Measurements from ENCODE around the gene DMWD.

DNA sequence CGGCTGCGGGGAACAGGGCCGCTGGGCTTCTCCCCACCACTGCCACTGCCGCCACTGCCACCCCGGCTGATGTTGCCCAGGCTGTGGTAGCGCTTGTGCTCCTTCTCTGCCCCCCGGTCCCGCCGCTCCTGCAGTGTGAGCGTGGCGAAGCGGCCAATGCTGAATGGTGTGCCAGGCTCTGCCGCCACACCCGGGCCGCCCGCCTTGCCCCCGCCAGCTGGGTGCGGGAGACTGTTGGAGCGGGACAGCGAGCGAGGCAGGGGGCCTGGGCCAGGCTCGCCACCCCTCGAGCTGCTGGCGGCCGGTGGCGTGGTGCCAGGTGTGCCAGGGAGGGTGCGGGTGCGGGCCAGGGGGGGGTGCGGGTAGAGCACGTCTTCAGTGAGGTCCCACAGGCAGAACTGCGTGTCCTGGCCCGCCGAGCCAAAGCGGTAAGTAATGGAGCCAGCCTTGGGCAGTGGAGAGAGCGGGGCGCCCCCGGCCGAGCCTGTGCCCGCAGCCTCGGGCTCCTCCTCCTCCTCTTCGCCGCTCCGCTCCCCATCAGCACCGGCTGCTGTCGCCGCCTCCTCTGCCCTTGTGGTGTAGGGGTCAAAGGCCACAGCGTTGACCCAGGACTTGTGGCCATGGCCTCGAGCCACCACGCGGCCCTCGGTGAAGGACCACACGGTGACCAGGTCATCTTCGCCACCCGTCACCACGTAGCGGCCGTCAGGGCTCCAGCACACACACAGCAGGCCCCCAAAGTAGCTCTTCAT, 6.7 kb downstream of the DMWD start:
- TF ChIP-seq CTCF (IDR thresholded peaks at IDR 0.05) (no peak), POLR2A (IDR thresholded peaks at IDR 0.05) (no peak), EP300 (IDR thresholded peaks at IDR 0.05; ENCODE audit: low read depth) (no peak), POLR2AphosphoS5 (IDR thresholded peaks at IDR 0.05) (no peak)

All from transverse colon (tissue), 4 donors.